Parathyroid adenoma (tissue), 2 donors: ENCODE data around the gene PRPF6.

Source experiments
- H2AFZ ChIP-seq: fragments of 300-600 bp; sonication (generic); one replicate; pipeline ENCODE4 v1.7.0; 2017; ENCODE audit warnings: antibody characterized with exemption, mild to moderate bottlenecking
- H3K27ac ChIP-seq: fragments of 300-600 bp; sonication (generic); one replicate; pipeline ENCODE4 v1.7.0; 2017
- H3K27me3 ChIP-seq: fragments of 300-600 bp; sonication (generic); one replicate; pipeline ENCODE4 v1.7.0; 2017; ENCODE audit warnings: low read length; ENCODE audit not compliant: control insufficient read depth, insufficient read depth
- H3K36me3 ChIP-seq: fragments of 300-600 bp; sonication (generic); one replicate; pipeline ENCODE4 v1.7.0; 2017; ENCODE audit warnings: low read length; ENCODE audit not compliant: control insufficient read depth, insufficient read depth
- H3K4me1 ChIP-seq: fragments of 300-600 bp; sonication (generic); one replicate; pipeline ENCODE4 v1.7.0; 2017; ENCODE audit warnings: control low read depth
- H3K4me2 ChIP-seq: fragments of 300-600 bp; sonication (generic); one replicate; pipeline ENCODE4 v1.7.0; 2017; ENCODE audit warnings: low read length
- H3K4me3 ChIP-seq: fragments of 300-600 bp; sonication (generic); one replicate; pipeline ENCODE4 v1.7.0; 2017; ENCODE audit warnings: low read depth, low read length
- H3K79me2 ChIP-seq: fragments of 300-600 bp; sonication (generic); one replicate; pipeline ENCODE4 v1.7.0; 2017; ENCODE audit warnings: control low read depth
- H3K9ac ChIP-seq: fragments of 300-600 bp; sonication (generic); one replicate; pipeline ENCODE4 v1.7.0; 2017; ENCODE audit warnings: mild to moderate bottlenecking
- H3K9me3 ChIP-seq: fragments of 300-600 bp; sonication (generic); one replicate; pipeline ENCODE4 v1.7.0; 2017; ENCODE audit warnings: low read length; ENCODE audit not compliant: control insufficient read depth
- TF ChIP-seq, protein P1 (sequence below): fragments of 300-600 bp; sonication (generic); IDR thresholded peaks from one replicate; pipeline ENCODE4 v1.7.0; 2017; ENCODE audit warnings: antibody characterized with exemption, mild to moderate bottlenecking
- donor health status: primary hyperparathyroidism.

PRPF6 gene

DNA sequence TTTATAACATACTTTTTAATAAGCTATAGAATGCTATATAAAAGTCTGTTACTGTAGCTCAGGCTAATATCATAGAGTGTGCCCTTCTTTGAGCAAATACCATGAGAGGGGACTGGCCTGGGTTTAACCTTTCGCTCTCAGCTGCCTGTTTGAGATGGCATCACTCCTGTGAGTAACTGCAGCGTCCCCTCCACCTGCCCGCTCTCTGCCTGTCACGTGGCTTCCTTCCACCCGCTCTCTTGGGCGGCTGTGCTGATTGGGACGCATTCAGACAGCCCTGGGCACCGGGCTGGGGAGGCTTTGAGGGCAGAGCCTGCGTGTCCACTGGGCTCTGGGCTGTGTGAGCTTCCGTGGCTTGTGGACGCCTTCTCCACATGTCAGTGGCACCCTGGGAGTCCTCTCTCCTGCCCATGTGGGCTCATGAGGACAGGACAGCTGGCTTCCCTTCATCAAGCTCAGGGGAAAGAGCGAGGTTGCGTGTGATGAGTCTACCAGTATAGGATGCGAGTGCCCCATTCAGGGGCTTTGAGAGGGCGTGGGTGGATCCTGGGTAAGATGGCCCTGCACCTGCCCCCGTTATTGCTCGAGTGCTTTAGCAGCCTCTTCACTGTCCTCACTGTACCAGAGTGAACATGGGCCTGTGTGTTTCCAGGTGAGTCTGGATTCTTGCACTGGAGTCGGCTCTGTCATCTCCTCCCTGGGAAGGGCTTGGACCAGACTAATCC lies 44.3 kb downstream of the PRPF6 start:
- H3K36me3 ChIP-seq: no peaks in the 10 kb centered on the region
- TF ChIP-seq, protein P1, sequence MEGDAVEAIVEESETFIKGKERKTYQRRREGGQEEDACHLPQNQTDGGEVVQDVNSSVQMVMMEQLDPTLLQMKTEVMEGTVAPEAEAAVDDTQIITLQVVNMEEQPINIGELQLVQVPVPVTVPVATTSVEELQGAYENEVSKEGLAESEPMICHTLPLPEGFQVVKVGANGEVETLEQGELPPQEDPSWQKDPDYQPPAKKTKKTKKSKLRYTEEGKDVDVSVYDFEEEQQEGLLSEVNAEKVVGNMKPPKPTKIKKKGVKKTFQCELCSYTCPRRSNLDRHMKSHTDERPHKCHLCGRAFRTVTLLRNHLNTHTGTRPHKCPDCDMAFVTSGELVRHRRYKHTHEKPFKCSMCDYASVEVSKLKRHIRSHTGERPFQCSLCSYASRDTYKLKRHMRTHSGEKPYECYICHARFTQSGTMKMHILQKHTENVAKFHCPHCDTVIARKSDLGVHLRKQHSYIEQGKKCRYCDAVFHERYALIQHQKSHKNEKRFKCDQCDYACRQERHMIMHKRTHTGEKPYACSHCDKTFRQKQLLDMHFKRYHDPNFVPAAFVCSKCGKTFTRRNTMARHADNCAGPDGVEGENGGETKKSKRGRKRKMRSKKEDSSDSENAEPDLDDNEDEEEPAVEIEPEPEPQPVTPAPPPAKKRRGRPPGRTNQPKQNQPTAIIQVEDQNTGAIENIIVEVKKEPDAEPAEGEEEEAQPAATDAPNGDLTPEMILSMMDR: no peak
- no peak overlapping the region for H2AFZ ChIP-seq

DNA sequence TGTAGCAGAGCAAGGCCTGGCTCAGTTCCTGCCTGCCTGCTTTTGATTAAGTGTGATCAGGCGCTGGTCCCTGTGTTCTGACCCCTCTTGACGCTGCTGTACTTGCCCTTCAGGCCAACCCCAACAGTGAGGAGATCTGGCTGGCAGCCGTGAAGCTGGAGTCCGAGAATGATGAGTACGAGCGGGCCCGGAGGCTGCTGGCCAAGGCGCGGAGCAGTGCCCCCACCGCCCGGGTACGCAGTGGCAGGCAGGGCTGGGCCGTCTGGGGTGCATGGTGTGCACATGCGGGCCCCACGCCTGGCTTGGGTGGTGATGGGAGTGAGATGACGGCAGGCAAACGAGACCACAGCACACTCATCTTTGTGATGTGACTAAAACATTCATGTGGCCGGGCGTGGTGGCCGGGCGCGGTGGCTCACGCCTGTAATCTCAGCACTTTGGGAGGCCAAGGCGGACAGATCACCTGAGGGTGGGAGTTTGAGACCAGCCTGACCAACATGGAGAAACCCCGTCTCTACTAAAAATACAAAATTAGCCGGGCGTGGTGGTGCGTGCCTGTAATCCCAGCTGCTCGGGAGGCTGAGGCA lies 45.0 kb downstream of the PRPF6 start:
- H3K9ac ChIP-seq: no peak overlapping the region
- H3K36me3 ChIP-seq: no peaks in the 10 kb centered on the region
- H3K27ac ChIP-seq: no peak overlapping the region
- no peak overlapping the region for H3K4me2 ChIP-seq
- no peaks in the 10 kb centered on the region for H3K9me3 ChIP-seq
- H3K4me1 ChIP-seq: no peaks in the 10 kb centered on the region
- no peak overlapping the region for H3K4me3 ChIP-seq
- peaks cover 20% of the 10 kb centered on the region for H3K79me2 ChIP-seq
- H3K27me3 ChIP-seq: no peaks in the 10 kb centered on the region
- TF ChIP-seq, protein P1: no peak
- no peak overlapping the region for H2AFZ ChIP-seq

More for the DNA sequence above, 44.3 kb downstream of the PRPF6 start:
- Histone ChIP-seq H3K4me2 (no peak overlapping the region), H3K79me2 (peaks cover 20% of the 10 kb centered on the region), H3K4me3 (no peak overlapping the region), H3K27ac (no peak overlapping the region), H3K9me3 (no peaks in the 10 kb centered on the region), H3K9ac (no peak overlapping the region), H3K4me1 (no peaks in the 10 kb centered on the region), H3K27me3 (no peaks in the 10 kb centered on the region)

DNA sequence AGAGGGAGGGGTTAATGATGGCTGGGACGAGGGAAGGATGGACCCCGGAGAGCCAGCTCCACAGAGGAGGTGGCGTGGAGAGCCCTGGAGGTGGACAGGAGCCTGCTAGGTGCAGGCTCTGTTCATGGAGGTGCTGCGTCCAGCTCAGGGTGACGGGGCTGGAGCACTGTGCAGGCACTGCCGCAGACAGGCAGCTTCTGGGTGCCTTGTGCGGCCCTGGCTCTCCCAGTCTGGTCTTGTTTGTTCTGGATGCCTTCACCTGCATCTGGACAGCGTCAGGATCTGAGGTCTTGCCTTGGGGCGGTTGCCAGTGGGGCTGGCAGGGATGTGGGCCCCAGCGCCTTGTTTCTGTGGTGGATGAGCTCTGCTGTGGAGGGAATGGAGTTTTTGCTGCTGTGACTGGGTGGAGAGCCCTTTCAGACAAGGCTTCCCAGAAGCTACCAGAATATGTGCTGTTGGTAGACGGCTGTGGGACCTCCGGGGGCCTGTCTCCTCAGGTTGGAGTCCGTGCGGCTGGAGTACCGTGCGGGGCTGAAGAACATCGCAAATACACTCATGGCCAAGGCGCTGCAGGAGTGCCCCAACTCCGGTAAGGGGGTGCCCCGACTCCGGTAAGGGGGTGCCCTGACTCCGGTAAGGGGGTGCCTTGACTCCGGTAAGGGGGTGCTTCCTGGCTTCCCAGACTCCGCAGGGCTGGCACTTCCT lies 47.2 kb downstream of the PRPF6 start:
- Histone ChIP-seq H3K27ac (no peak overlapping the region), H3K27me3 (no peaks in the 10 kb centered on the region), H3K4me1 (no peaks in the 10 kb centered on the region), H3K4me2 (no peak overlapping the region), H3K4me3 (no peak overlapping the region), H3K79me2 (peaks cover 11% of the 10 kb centered on the region), H3K9ac (no peak overlapping the region), H3K9me3 (no peaks in the 10 kb centered on the region), H2AFZ (no peak overlapping the region), H3K36me3 (no peaks in the 10 kb centered on the region)
- TF ChIP-seq, protein P1: no peak

DNA sequence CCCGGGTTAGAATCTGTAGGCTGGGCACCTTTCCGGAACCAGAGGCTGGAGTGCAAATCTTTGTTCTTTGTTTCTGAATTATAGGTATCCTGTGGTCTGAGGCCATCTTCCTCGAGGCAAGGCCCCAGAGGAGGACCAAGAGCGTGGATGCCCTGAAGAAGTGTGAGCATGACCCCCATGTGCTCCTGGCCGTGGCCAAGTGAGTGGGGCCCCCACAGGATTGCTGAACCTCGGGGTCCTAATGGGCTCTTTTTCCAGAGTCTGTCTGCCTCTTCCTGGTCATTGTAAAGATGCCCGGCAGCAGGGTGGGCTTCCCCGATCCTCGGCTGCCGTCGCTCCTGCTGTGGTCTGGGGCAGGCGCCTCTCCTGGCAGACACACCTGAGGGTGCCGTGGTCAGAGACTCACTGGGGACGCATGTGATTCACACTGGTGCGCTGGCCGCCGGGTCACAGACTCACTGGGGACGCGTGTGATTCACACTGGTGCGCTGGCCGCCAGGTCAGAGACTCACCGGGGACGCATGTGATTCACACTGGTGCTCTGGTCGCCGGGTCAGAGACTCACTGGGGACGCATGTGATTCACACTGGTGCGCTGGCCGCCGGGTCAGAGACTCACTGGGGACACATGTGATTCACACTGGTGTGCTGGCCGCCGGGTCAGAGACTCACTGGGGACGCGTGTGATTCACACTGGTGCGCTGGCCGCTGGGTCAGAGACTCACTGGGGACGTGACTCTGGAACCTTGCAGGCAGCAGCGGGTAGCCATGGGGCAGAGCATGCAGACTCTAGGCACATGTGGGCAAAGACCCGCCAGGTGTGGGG lies 48.6 kb downstream of the PRPF6 start:
- H3K4me3 ChIP-seq: no peak overlapping the region
- no peaks in the 10 kb centered on the region for H3K27me3 ChIP-seq
- H3K79me2 ChIP-seq: peaks cover 3% of the 10 kb centered on the region
- H3K27ac ChIP-seq: no peak overlapping the region
- H3K9ac ChIP-seq: no peak overlapping the region
- H3K9me3 ChIP-seq: no peaks in the 10 kb centered on the region
- TF ChIP-seq, protein P1: no peak
- no peaks in the 10 kb centered on the region for H3K4me1 ChIP-seq
- H3K4me2 ChIP-seq: no peak overlapping the region
- H2AFZ ChIP-seq: no peak overlapping the region
- no peaks in the 10 kb centered on the region for H3K36me3 ChIP-seq
